T-helper 17 cell (primary cell): ENCODE measurements around the gene PTPRM. TPM values are rescaled to one million over a fixed set of nuclear protein-coding genes. Genes with fewer than 3 reads are reported as not detected.
"Not testable (repeated sequence)": the region's sequence is repeated elsewhere in the genome, so short reads cannot be mapped to it uniquely, and the experiment has no call there.

Experiments
- ATAC-seq: fragments of 150-1000 bp; cut with Tn5 transposase; 2 replicates; pipeline ENCODE4 v1.10.0; 2021; ENCODE audit warnings: mild to moderate bottlenecking, moderate library complexity
- DNase-seq, 3 donors: peaks; one replicate each; pipeline versions ENCODE4 v3.0.0 to v3.0.0-alpha.2; 2020 to 2021
- H3K9me3 ChIP-seq: one replicate; pipeline ENCODE4 v1.7.0; 2013; ENCODE audit warnings: low read length, mild to moderate bottlenecking; ENCODE audit not compliant: control insufficient read depth, poor library complexity, severe bottlenecking
- H3K27ac Mint-ChIP-seq: one replicate; pipeline ENCODE4 v1.8.0; 2022; ENCODE audit warnings: mild to moderate bottlenecking, moderate library complexity, mixed read lengths
- H3K27me3 Mint-ChIP-seq: one replicate; pipeline ENCODE4 v1.8.0; 2022; ENCODE audit warnings: mixed read lengths
- H3K36me3 Mint-ChIP-seq: one replicate; pipeline ENCODE4 v1.8.0; 2022; ENCODE audit warnings: low read depth, mixed read lengths
- H3K4me1 Mint-ChIP-seq: one replicate; pipeline ENCODE4 v1.8.0; 2022; ENCODE audit warnings: mild to moderate bottlenecking, mixed read lengths
- H3K4me3 Mint-ChIP-seq: one replicate; pipeline ENCODE4 v1.8.0; 2022; ENCODE audit warnings: mild to moderate bottlenecking, moderate library complexity, mixed read lengths
- total RNA-seq, 4 donors: library from RNA in 2 of 4; stranded (reverse) in 2 of 4; gene quantifications; one replicate each; pipeline ENCODE4 v1.2.3 and lab custom pipeline; 2022 to 2026

PTPRM gene
- total RNA-seq, 2 donors from 2014 or later: 25.6 to 44.8 TPM

DNA sequence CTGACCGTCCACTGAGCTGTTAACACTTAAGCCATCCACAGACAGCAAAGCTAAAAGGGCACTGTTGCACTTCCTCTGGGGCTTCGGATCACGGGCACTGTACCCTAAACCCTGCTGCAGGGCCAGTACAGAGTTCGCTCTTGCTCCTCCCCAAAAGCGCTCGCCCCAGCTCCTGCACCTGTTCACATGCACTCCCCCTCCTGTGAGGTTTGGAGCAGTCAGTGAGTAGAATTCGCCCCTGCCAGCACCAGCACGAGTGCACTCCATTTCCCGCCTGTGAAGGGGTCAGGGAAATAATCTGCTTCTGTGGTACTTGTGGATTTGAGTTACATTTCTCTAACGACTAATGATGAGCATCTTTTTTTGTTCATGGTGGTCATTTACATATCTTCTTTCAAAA, 158.8 kb downstream of the PTPRM start:
- Mint-ChIP-seq H3K4me3 (no peak overlapping the region), H3K4me1 (no peaks in the 10 kb centered on the region), H3K27ac (no peak overlapping the region), H3K27me3 (no peaks in the 10 kb centered on the region), H3K36me3 (no peaks in the 10 kb centered on the region)
- DNase-seq: no peak
- no peak for ATAC-seq
- no peaks in the 10 kb centered on the region for H3K9me3 ChIP-seq

DNA sequence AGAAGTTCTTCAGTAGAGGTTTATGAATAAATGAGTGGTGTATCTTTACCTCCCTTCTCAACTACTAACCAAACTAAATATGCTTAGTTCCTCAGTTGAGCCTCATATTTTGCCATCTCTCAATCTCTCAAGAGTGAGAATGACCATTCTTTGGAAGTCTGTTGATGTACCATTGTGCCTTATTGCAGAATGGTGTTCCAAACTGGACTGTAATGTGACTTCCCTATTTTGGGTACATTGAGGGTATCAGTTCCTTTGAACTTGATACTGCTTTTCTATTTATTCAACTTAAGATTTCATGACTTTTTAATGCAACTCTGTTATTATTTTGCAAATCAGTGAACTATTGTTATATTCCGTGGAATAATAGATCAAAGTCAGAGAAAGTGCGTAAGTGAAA, 159.4 kb downstream of the PTPRM start:
- no peak overlapping the region for H3K27ac Mint-ChIP-seq
- no peaks in the 10 kb centered on the region for H3K36me3 Mint-ChIP-seq
- no peaks in the 10 kb centered on the region for H3K9me3 ChIP-seq
- no peak for DNase-seq
- ATAC-seq: no peak
- no peak overlapping the region for H3K4me3 Mint-ChIP-seq
- H3K27me3 Mint-ChIP-seq: no peaks in the 10 kb centered on the region
- H3K4me1 Mint-ChIP-seq: no peaks in the 10 kb centered on the region

DNA sequence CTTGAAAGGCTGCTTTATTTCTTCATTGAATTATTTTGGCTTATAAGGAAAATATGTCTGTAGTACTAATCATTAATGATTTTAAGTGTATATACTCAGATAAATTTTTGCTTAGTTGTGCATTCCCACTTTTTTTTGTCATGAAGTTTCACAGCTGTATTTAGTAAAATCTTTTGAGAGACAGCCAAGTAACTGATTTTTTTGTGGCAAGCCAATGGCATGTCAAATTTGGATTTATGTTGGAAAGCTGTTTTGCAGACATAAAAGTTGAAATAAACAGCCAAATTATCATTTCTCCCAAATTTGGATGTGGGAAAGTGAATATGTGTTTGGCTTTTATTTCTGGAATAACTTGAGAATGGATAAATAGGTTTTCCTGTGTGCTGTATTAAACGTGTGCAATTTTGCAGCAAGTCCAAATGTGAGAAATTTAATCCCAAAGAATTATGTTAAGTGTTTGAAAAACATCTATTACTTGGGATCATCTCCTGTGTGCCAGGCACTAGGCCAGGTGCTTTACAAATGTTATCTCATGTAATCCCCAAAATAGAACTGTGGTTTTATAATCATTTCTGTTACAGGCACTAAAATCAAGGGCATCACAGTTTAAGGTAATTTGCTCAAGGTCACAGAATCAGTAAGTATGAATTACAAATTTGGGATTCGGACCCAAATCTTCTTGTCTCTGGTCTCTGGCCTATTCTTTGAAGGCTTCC, 160.4 kb downstream of the PTPRM start:
- Mint-ChIP-seq H3K36me3 (no peaks in the 10 kb centered on the region), H3K27me3 (no peaks in the 10 kb centered on the region), H3K4me3 (no peak overlapping the region), H3K4me1 (no peaks in the 10 kb centered on the region), H3K27ac (no peak overlapping the region)
- no peaks in the 10 kb centered on the region for H3K9me3 ChIP-seq
- DNase-seq (no peak), ATAC-seq (no peak)

DNA sequence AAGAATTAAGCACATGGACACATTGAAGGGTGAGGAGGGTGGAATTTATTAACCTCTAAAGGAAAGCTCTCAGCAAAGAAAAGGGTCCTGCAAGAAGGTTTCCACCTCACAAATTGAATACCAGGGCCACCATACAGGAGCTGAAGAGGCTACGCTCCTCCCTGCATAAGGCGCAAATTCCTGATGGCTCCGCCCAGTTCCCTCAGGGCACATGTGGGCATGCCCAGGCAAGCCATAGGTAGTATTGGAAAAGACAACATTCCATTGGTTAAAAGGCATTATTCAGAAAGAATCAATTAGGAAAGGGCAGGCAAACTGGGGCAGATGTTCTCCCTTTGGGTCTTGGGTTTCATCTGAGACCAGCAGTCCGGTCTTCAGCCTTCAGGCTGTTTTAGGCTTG, 161.2 kb downstream of the PTPRM start:
- H3K27ac Mint-ChIP-seq: no peak overlapping the region
- H3K27me3 Mint-ChIP-seq: no peaks in the 10 kb centered on the region

DNA sequence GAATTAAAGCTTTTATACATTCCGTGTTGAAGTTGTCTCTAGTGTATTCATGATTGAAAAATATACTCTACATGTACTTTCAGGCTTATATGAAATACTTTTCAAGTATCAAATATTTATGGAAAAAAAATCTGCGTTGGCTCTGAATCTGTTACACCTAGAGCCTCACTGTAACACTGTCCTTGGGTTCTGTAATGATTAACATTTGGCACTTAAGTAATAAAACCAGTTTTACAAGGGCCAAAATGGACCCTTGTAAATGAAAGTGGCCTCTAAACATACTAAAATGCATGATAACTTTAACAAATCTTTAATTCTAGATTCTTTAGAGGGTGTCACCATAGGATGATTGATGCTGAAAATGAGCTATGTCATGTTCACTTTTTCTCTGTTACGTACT, 162.8 kb downstream of the PTPRM start:
- H3K27me3 Mint-ChIP-seq: no peaks in the 10 kb centered on the region
- no peak overlapping the region for H3K27ac Mint-ChIP-seq
- no peaks in the 10 kb centered on the region for H3K36me3 Mint-ChIP-seq
- H3K4me1 Mint-ChIP-seq: no peaks in the 10 kb centered on the region
- H3K9me3 ChIP-seq: no peaks in the 10 kb centered on the region
- no peak overlapping the region for H3K4me3 Mint-ChIP-seq
- DNase-seq (no peak), ATAC-seq (no peak)

More for the DNA sequence above, 161.2 kb downstream of the PTPRM start:
- H3K9me3 ChIP-seq: no peaks in the 10 kb centered on the region
- ATAC-seq: no peak
- Mint-ChIP-seq H3K4me1 (no peaks in the 10 kb centered on the region), H3K4me3 (no peak overlapping the region), H3K36me3 (no peaks in the 10 kb centered on the region)
- DNase-seq: no peak

DNA sequence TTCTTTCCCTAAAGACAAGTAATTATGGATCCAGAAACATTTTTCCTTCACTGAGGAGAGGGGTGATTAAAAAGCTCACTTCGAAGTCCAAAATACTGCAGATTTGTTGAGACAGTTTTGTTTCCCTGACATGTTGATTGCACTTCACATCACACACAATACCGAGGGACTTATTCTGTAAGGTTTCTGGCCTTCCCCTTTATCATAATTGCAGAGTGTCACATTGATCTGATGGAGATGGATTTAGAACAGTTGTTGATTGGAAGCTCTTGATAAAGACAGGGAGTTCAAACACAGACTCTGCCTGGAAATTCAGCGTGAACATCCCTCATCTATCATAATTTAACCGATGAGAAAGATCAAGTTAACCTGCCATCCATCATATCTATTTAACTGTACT, 163.6 kb downstream of the PTPRM start:
- no peaks in the 10 kb centered on the region for H3K9me3 ChIP-seq
- no peak overlapping the region for H3K4me3 Mint-ChIP-seq
- no peaks in the 10 kb centered on the region for H3K27me3 Mint-ChIP-seq
- ATAC-seq: no peak
- no peaks in the 10 kb centered on the region for H3K4me1 Mint-ChIP-seq
- H3K36me3 Mint-ChIP-seq: no peaks in the 10 kb centered on the region
- DNase-seq: no peak
- no peak overlapping the region for H3K27ac Mint-ChIP-seq

DNA sequence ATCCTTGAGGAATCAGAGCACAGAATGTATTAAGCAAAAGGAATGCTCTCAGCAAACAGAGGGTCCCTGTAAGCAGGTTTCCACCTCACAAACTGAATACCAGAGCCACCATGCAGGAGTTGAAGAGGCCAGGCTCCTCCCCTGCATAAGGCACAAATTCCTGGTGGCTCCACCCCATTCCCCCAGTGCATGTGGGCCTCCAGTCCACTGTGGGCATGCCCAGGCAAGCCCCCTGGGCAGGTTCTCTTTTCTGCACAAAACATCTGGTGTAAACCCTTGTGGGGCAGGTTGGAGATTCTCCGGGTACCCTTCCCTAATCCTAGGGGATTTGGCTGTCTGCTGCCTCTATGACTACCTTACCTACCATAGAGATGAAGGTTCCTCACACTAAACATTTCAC, 166.5 kb downstream of the PTPRM start:
- no peak for ATAC-seq
- DNase-seq: no peak
- no peaks in the 10 kb centered on the region for H3K9me3 ChIP-seq
- no peak overlapping the region for H3K27ac Mint-ChIP-seq
- H3K4me1 Mint-ChIP-seq: no peaks in the 10 kb centered on the region
- no peaks in the 10 kb centered on the region for H3K27me3 Mint-ChIP-seq
- no peaks in the 10 kb centered on the region for H3K36me3 Mint-ChIP-seq
- H3K4me3 Mint-ChIP-seq: no peak overlapping the region

DNA sequence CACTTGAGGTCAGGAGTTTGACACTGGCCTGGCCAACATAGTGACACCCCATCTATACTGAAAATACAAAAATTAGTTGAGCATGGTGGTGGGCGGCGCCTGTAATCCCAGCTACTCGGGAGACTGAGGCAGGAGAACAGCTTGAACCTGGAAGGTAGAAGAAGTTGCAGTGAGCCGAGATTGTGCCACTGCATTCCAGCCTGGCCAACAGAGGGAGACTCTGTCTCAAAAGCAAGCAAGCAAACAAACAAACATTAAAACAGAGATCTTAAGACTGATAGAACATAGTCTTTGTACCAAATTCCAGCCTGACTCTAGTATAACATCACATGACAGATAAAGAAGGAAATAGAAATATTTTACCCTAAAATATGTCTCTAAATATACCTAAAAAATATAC, 168.1 kb downstream of the PTPRM start:
- no peaks in the 10 kb centered on the region for H3K9me3 ChIP-seq
- DNase-seq (no peak), ATAC-seq (no peak)
- Mint-ChIP-seq H3K36me3 (no peaks in the 10 kb centered on the region), H3K4me3 (no peak overlapping the region), H3K4me1 (no peaks in the 10 kb centered on the region), H3K27me3 (no peaks in the 10 kb centered on the region), H3K27ac (no peak overlapping the region)

DNA sequence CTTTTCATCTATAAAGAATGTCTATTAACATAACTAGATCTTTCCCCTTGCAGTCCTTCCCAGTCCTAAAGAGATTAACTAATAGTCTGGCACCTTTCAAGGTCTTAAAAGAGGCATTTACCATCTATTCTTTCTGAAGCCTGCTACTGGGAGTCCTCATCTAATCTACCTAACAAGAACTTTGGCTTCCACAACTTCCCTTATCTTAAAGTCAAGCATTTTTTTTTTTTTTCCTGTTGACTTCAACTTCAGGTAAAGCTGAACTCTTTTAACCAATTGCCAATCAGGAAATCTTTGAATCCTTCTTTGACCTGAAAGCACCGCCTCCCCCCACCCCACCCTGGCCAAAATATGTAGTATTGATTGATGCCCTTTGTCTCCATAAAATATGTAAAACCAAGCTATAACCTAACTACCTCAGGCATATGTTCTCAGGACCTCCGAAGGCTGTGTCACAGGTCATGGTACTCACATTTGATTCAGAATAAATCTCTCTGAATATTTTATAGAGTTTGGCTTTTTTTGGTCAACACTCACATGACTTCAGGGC, 168.6 kb downstream of the PTPRM start:
- H3K27ac Mint-ChIP-seq: no peak overlapping the region
- ATAC-seq: no peak
- no peak for DNase-seq
- H3K36me3 Mint-ChIP-seq: no peaks in the 10 kb centered on the region
- H3K4me1 Mint-ChIP-seq: no peaks in the 10 kb centered on the region
- no peaks in the 10 kb centered on the region for H3K9me3 ChIP-seq
- no peak overlapping the region for H3K4me3 Mint-ChIP-seq
- no peaks in the 10 kb centered on the region for H3K27me3 Mint-ChIP-seq

DNA sequence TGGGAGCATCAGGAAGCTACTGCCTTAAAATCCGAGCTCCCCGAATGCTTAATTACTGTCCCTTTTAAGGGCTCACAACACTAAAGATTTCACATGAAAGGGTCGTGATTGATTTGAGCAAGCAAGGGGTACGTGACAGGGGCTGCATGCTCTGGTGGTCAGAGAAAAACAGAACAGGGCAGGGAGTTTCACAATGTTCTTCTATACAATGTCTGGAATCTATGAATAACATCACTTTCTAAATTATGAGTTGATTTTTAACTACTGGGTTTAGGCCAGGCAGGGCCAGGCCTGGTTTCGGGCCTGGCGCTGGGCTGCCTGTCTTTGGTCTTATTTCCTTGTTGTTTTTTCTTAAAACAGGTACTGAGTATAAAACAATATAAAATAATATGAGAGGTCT, 169.4 kb downstream of the PTPRM start:
- not testable (repeated sequence) for H3K27ac Mint-ChIP-seq, H3K27me3 Mint-ChIP-seq, H3K4me1 Mint-ChIP-seq, H3K36me3 Mint-ChIP-seq, ATAC-seq, H3K4me3 Mint-ChIP-seq, H3K9me3 ChIP-seq, DNase-seq

DNA sequence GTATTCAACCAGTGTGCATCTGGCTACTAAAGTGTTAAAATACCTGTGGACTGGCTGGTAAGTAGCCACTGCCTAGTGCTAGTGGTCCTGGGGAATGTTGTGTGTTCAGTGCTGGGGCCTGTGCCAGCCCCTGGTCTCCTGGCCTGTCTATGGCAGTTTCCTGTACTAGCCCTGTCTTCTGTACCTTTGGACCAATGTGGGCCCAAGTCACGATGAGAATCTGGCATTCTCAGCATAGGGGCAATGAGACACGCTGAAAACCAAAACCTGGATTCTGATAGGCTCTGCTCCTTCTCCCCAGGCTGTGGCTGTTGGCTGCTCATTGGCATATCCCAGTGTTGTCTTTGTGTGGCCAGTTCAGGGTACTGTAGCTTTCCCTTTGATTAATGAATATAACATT, 170.4 kb downstream of the PTPRM start:
- DNase-seq (no peak), ATAC-seq (no peak)
- Mint-ChIP-seq H3K27me3 (no peaks in the 10 kb centered on the region), H3K4me3 (no peak overlapping the region), H3K4me1 (no peaks in the 10 kb centered on the region), H3K36me3 (no peaks in the 10 kb centered on the region), H3K27ac (no peak overlapping the region)
- no peaks in the 10 kb centered on the region for H3K9me3 ChIP-seq

DNA sequence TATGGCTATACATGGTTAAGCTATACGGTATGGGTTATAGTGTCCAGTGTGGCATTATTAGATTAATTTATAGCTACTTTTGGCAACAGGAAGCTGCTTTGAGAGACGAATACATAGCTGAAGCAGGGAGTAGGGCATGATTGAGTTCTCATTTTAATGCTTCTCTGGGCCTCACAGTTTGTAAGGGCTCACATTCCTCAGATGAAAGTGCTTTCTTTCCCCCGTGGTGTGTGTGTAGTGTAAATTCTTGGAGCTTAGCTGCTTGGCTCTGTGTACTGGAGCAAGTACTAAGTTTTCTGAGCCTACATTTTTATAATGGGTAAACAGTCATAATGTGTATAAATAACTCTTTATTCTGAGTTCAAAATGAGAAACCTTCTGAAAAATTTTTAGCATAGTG, 173.7 kb downstream of the PTPRM start:
- no peak for ATAC-seq
- Mint-ChIP-seq H3K36me3 (no peaks in the 10 kb centered on the region), H3K27me3 (no peaks in the 10 kb centered on the region), H3K4me3 (no peak overlapping the region), H3K27ac (no peak overlapping the region), H3K4me1 (no peaks in the 10 kb centered on the region)
- H3K9me3 ChIP-seq: no peaks in the 10 kb centered on the region
- DNase-seq: no peak

DNA sequence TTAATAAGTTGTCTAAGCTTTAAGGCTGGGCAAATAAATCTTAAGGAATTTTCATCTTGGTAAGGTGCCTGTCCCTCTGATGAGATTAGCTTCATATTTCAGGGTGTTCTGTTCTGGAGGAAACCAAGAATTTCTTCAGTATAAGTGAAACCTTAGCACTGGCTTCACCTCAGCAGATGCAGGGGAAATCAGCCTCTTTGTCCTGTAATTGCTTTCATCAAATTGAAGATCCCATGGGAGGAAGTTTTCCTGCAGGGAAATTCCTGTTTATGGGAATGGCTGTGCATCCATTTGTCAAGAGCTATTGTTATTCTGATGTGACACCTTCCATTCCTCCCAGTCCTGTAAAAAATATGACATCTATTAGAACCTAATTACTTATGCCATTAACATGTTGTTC, 174.5 kb downstream of the PTPRM start:
- H3K4me3 Mint-ChIP-seq: no peak overlapping the region

DNA sequence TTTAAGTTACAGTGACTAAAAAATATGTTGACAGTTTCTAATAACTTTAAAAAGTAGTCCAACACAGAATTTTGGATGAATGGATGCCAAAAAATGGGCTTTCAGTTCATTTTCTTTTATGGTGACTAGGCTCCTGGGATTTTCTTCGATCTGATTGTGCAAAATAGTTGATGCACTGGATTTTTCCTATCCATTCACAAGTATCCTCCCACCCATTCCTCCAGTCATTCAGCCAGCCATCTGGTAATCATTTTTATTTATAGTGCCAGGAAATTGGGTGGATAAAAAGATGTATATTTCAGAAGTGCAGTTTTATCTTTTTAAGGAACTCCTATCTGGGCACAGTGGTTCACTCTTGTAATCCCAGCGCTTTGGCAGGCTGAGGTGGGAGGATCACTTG, 175.1 kb downstream of the PTPRM start:
- ATAC-seq: no peak
- Mint-ChIP-seq H3K4me3 (no peak overlapping the region), H3K36me3 (no peaks in the 10 kb centered on the region), H3K27me3 (no peaks in the 10 kb centered on the region), H3K4me1 (no peaks in the 10 kb centered on the region), H3K27ac (no peak overlapping the region)
- DNase-seq: no peak
- no peaks in the 10 kb centered on the region for H3K9me3 ChIP-seq

More for the DNA sequence above, 174.5 kb downstream of the PTPRM start:
- H3K9me3 ChIP-seq: no peaks in the 10 kb centered on the region
- DNase-seq: no peak
- Mint-ChIP-seq H3K27me3 (no peaks in the 10 kb centered on the region), H3K27ac (no peak overlapping the region), H3K4me1 (no peaks in the 10 kb centered on the region), H3K36me3 (no peaks in the 10 kb centered on the region)
- ATAC-seq: no peak
